Osteocyte (in vitro differentiated cells): ENCODE measurements around the gene ROPN1. TPM values are rescaled to one million over a fixed set of nuclear protein-coding genes. Genes with fewer than 3 reads are reported as not detected.
"Not testable (repeated sequence)": the region's sequence is repeated elsewhere in the genome, so short reads cannot be mapped to it uniquely, and the experiment has no call there.

ENCODE experiments used
- DNase-seq: peaks from one replicate; pipeline ENCODE4 v3.0.0; 2021; ENCODE audit warnings: mixed read lengths; ENCODE audit not compliant: unreplicated experiment; ENCODE audit errors: extremely low spot score
- H3K27ac Mint-ChIP-seq: one replicate; pipeline ENCODE4 v1.8.0; 2021; ENCODE audit warnings: mild to moderate bottlenecking, mixed read lengths; ENCODE audit not compliant: unreplicated experiment
- H3K27me3 Mint-ChIP-seq: one replicate; pipeline ENCODE4 v1.8.0; 2021; ENCODE audit warnings: mixed read lengths; ENCODE audit not compliant: unreplicated experiment
- H3K36me3 Mint-ChIP-seq: one replicate; pipeline ENCODE4 v1.8.0; 2021; ENCODE audit warnings: mixed read lengths; ENCODE audit not compliant: unreplicated experiment
- H3K4me1 Mint-ChIP-seq: one replicate; pipeline ENCODE4 v1.8.0; 2021; ENCODE audit warnings: mixed read lengths; ENCODE audit not compliant: unreplicated experiment
- H3K4me3 Mint-ChIP-seq: one replicate; pipeline ENCODE4 v1.8.0; 2021; ENCODE audit warnings: mild to moderate bottlenecking, moderate library complexity, mixed read lengths; ENCODE audit not compliant: unreplicated experiment
- H3K9me3 Mint-ChIP-seq: one replicate; pipeline ENCODE4 v1.8.0; 2021; ENCODE audit warnings: mixed read lengths; ENCODE audit not compliant: unreplicated experiment
- total RNA-seq: library from RNA; stranded (reverse); gene quantifications from 2 replicates; pipeline ENCODE4 v1.2.1, GENCODE V29; 2021
- TF ChIP-seq, protein P1 (sequence below): fragments of 200-600 bp; sonication (generic); IDR thresholded peaks from 2 replicates; pipeline ENCODE4 v1.5.0; 2021; ENCODE audit warnings: antibody characterized with exemption, mild to moderate bottlenecking, moderate library complexity

The ROPN1 gene
- total RNA-seq, 1 donor from 2014 or later: not detected

DNA sequence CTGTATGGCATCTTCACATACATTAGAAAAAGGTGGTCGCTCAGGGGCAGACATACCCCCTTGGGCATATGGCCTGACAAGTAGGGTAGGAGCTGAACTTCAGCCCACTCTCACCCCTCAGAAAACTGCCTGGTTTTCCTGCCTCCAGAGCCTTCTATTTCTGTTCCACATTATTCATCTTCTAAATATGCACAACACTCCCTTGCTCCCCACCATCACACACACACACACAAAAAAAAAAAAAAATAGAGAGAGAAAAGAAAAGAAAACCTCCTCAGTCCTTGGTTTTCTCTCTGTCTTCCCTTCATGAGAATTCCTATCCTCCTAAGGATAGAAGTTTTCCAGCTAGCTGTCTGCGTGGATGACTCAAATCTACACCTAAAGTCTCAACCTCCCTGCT is 5.6 kb upstream of the ROPN1 start:
- no peaks in the 10 kb centered on the region for H3K36me3 Mint-ChIP-seq
- H3K27ac Mint-ChIP-seq: no peak overlapping the region
- peaks cover 52% of the 10 kb centered on the region for H3K27me3 Mint-ChIP-seq
- H3K4me1 Mint-ChIP-seq: peaks cover 2% of the 10 kb centered on the region
- no peaks in the 10 kb centered on the region for H3K9me3 Mint-ChIP-seq
- no peak for DNase-seq
- TF ChIP-seq, protein P1, sequence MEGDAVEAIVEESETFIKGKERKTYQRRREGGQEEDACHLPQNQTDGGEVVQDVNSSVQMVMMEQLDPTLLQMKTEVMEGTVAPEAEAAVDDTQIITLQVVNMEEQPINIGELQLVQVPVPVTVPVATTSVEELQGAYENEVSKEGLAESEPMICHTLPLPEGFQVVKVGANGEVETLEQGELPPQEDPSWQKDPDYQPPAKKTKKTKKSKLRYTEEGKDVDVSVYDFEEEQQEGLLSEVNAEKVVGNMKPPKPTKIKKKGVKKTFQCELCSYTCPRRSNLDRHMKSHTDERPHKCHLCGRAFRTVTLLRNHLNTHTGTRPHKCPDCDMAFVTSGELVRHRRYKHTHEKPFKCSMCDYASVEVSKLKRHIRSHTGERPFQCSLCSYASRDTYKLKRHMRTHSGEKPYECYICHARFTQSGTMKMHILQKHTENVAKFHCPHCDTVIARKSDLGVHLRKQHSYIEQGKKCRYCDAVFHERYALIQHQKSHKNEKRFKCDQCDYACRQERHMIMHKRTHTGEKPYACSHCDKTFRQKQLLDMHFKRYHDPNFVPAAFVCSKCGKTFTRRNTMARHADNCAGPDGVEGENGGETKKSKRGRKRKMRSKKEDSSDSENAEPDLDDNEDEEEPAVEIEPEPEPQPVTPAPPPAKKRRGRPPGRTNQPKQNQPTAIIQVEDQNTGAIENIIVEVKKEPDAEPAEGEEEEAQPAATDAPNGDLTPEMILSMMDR: no peak
- no peak overlapping the region for H3K4me3 Mint-ChIP-seq

DNA sequence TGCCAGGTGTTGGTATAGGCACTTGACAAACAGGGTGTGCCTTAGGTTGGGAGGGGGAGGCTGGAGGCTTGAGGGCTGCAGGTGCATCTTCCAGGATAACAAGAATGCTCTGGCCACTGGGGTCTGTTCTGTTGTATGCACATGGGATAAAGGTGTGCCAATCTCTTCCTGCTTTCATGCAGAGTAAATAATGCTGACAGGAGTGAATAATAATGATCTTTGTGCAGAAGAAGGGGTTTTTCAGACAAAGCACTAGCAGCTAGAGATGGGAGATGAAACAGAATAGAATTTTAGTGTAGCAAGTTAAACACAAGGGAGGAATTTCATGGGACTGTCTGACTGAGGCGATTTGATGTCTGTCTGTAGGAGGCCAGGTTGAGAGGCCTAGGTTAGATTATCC is 1.9 kb upstream of the ROPN1 start:
- DNase-seq: no peak
- H3K27me3 Mint-ChIP-seq: peaks cover 40% of the 10 kb centered on the region
- peaks cover 2% of the 10 kb centered on the region for H3K4me1 Mint-ChIP-seq
- no peaks in the 10 kb centered on the region for H3K9me3 Mint-ChIP-seq
- TF ChIP-seq, protein P1: no peak
- no peak overlapping the region for H3K27ac Mint-ChIP-seq
- no peak overlapping the region for H3K4me3 Mint-ChIP-seq
- H3K36me3 Mint-ChIP-seq: no peaks in the 10 kb centered on the region

- H3K9me3 Mint-ChIP-seq: peaks cover 6% of the 10 kb centered on the region
- TF ChIP-seq, protein P1: no peak
- H3K27ac Mint-ChIP-seq: no peak overlapping the region
- no peaks in the 10 kb centered on the region for H3K4me1 Mint-ChIP-seq
- H3K4me3 Mint-ChIP-seq: no peak overlapping the region
- peaks cover 80% of the 10 kb centered on the region for H3K27me3 Mint-ChIP-seq
- DNase-seq: no peak
- H3K36me3 Mint-ChIP-seq: no peaks in the 10 kb centered on the region
These were observed 5.5 kb downstream of the ROPN1 start for GRCh38 chr3:123986427-123986826.

- no peak for DNase-seq
- Mint-ChIP-seq H3K4me3 (no peak overlapping the region), H3K27ac (no peak overlapping the region), H3K4me1 (peaks cover 3% of the 10 kb centered on the region), H3K9me3 (peaks cover 6% of the 10 kb centered on the region), H3K36me3 (no peaks in the 10 kb centered on the region), H3K27me3 (peaks cover 81% of the 10 kb centered on the region)
- TF ChIP-seq, protein P1: no peak
These were observed 7.0 kb downstream of the ROPN1 start for GRCh38 chr3:123984957-123985356.

GRCh38 chr3:123984350-123984749 is 7.6 kb downstream of the ROPN1 start:
- Mint-ChIP-seq H3K4me3 (no peak overlapping the region), H3K9me3 (peaks cover 6% of the 10 kb centered on the region), H3K36me3 (no peaks in the 10 kb centered on the region), H3K27ac (no peak overlapping the region), H3K27me3 (peaks cover 76% of the 10 kb centered on the region), H3K4me1 (peaks cover 6% of the 10 kb centered on the region)
- no peak for DNase-seq
- TF ChIP-seq, protein P1: no peak

DNA sequence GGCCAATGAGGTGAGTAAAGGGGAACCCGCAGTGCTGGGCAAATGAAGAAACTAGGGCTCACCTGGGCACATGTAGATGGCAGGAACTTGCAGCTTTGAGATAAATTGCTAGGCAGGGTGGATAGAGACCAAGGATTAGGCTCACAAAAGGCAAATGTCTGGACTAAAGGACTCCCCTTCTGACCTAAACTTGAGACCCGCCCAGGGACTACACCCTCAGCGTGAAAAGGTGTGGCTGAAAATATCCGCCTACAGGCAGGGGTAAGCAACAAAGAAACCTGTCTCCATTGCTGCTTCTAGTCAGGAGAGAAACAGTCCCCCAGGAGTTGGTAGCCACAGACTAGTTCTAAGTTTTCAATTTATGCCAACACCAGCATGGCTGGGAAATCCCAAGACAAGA is 10.6 kb downstream of the ROPN1 start:
- not testable (repeated sequence) for H3K4me1 Mint-ChIP-seq, H3K36me3 Mint-ChIP-seq, H3K9me3 Mint-ChIP-seq, H3K27ac Mint-ChIP-seq, DNase-seq, H3K4me3 Mint-ChIP-seq
- peaks cover 55% of the 10 kb centered on the region for H3K27me3 Mint-ChIP-seq
